T-cell (primary cell): ENCODE measurements around the gene GNAT1. TPM values are rescaled to one million over a fixed set of nuclear protein-coding genes. Genes with fewer than 3 reads are reported as not detected.

ENCODE experiments used
- ATAC-seq, 4 experiments: fragments of 200-7000 bp in 3 of 4; fragments of 150-1000 bp in 1 of 4; cut with Tn5 transposase; replicated peaks in 1 of 4; 1 replicate in 3 of 4; 2 replicates in 1 of 4; pipeline ENCODE4 v1.10.0; 2021; ENCODE audit warnings: moderate library complexity in 3 of 4, mild to moderate bottlenecking in 2 of 4, moderate number of reproducible peaks in 1 of 4
- CTCF ChIA-PET, 2 donors: fragments of 300-600 bp; sonication (Branson Sonifier 250); formaldehyde crosslinking; loops; one replicate each; lab custom pipeline; 2022; ENCODE audit warnings: antibody characterized with exemption in 2 of 2; lab: Charles Lee
- POLR2A ChIA-PET, 2 donors: fragments of 300-600 bp; sonication (Branson Sonifier 250); formaldehyde crosslinking; loops; one replicate each; lab custom pipeline; 2022; ENCODE audit warnings: antibody characterized with exemption in 2 of 2; lab: Charles Lee
- DNase-seq, 35 experiments: peaks; one replicate each; pipeline versions ENCODE4 v3.0.0 to v3.0.0-alpha.2; 2013 to 2023
- H3K27ac ChIP-seq: one replicate; pipeline ENCODE4 v1.5.1; 2013; ENCODE audit warnings: low read length
- H3K27me3 ChIP-seq, 2 experiments: replicated peaks in 1 of 2; 1 replicate in 1 of 2; 2 replicates in 1 of 2; pipeline versions ENCODE4 v1.6.1 to v1.7.0; 2013; ENCODE audit warnings: low read length in 1 of 2, mixed read lengths in 1 of 2; ENCODE audit not compliant: control insufficient read depth in 2 of 2, insufficient read depth in 2 of 2; ENCODE audit errors: extremely low read depth in 1 of 2
- H3K36me3 ChIP-seq, 2 donors: 1 replicate in 1 of 2; 2 replicates in 1 of 2; pipeline versions ENCODE4 v1.6.1 to v1.7.0; 2013; ENCODE audit warnings: low read length in 1 of 2; ENCODE audit not compliant: control insufficient read depth in 2 of 2, insufficient read depth in 1 of 2; ENCODE audit errors: extremely low read depth in 1 of 2
- H3K4me1 ChIP-seq, 2 experiments: 1 replicate in 1 of 2; 2 replicates in 1 of 2; pipeline versions ENCODE4 v1.6.1 to v1.7.0; 2013; ENCODE audit warnings: low read length in 2 of 2, mixed read lengths in 1 of 2; ENCODE audit not compliant: insufficient read depth in 2 of 2, control insufficient read depth in 1 of 2; ENCODE audit errors: extremely low read depth in 1 of 2
- H3K4me3 ChIP-seq, 2 donors: 1 replicate in 1 of 2; 2 replicates in 1 of 2; pipeline versions ENCODE4 v1.5.1 to v1.7.0; 2013; ENCODE audit warnings: mild to moderate bottlenecking in 2 of 2, low read length in 1 of 2, moderate library complexity in 1 of 2; ENCODE audit not compliant: control insufficient read depth in 1 of 2; ENCODE audit errors: extremely low read depth in 1 of 2
- H3K9me3 ChIP-seq: 2 replicates; pipeline ENCODE4 v1.7.0; 2013
- H3K27ac Mint-ChIP-seq, 2 donors: one replicate each; pipeline ENCODE4 v1.8.0; 2020 to 2021; ENCODE audit warnings: mild to moderate bottlenecking in 2 of 2, mixed read lengths in 2 of 2
- H3K27me3 Mint-ChIP-seq, 2 donors: one replicate each; pipeline ENCODE4 v1.8.0; 2021 to 2022; ENCODE audit warnings: mixed read lengths in 2 of 2
- H3K36me3 Mint-ChIP-seq: one replicate; pipeline ENCODE4 v1.8.0; 2021; ENCODE audit warnings: mixed read lengths
- H3K4me1 Mint-ChIP-seq, 3 donors: one replicate each; pipeline ENCODE4 v1.8.0; 2020 to 2022; ENCODE audit warnings: mixed read lengths in 3 of 3, mild to moderate bottlenecking in 1 of 3
- H3K4me3 Mint-ChIP-seq, 3 donors: one replicate each; pipeline ENCODE4 v1.8.0; 2020 to 2022; ENCODE audit warnings: mild to moderate bottlenecking in 3 of 3, mixed read lengths in 3 of 3, moderate library complexity in 3 of 3
- H3K9me3 Mint-ChIP-seq, 3 donors: one replicate each; pipeline ENCODE4 v1.8.0; 2020 to 2022; ENCODE audit warnings: mixed read lengths in 3 of 3
- WGBS: methylation state at CpG from one replicate; pipeline ENCODE4 v1.1.5; 2013; ENCODE audit warnings: missing lambda C conversion rate; ENCODE audit not compliant: insufficient coverage; 5-methylcytosine and 5-hydroxymethylcytosine counted together
- total RNA-seq, 35 experiments: library from RNA in 6 of 35; stranded (reverse) in 6 of 35; fragments of 120-200 nt in 1 of 35; gene quantifications; one replicate each; pipeline versions ENCODE4 v1.2.1 to v1.2.4 and lab custom pipeline; 2013 to 2026

GNAT1 gene
- total RNA-seq, 5 donors from 2014 or later (not counting 1 experiment from before 2014, with no cell fraction given) = 0.28 TPM; not detected in 4

DNA sequence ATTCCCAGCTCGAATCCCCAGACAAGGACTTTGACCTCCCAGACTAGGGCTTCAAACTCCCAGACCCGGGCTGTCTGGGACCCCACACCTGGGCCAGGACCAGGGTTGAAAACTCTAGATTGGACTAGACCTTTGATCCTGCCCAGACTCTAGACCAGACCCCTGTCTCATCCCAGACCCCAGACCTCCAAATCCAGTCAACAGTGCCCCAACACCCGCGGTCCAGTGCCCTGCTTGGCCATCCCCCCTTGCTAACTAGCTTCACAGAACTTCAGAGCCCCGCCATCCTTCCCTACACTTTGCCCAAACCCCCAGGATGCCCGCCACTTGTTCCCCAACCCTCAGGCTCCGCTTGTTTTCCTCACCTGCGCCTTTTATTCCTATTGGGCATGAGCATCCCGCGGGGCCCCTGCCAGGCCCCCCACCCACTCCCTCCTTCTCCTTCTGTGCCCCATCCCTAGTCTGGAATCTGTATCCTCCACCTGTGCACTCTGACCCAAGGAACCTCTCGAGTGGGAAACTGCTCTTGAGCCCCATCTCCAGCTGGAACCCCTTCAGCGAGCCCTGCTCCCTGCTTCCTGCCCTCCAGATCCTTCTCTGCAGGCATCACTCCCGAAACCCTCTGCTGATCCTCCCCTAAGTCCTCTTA lies 45.2 kb downstream of the GNAT1 start:
- H3K27ac Mint-ChIP-seq = peak overlapping the region; percentile 95 to 96
- Histone ChIP-seq H3K27ac (peak overlapping the region; percentile 82), H3K4me1 (peaks cover 30 to 57% of the 10 kb centered on the region in 2 experiments), H3K27me3 (no peaks in the 10 kb centered on the region), H3K9me3 (no peaks in the 10 kb centered on the region), H3K36me3 (peaks cover 7 to 26% of the 10 kb centered on the region in 2 donors), H3K4me3 (peak overlapping the region; percentile 98 to 99)
- ChIA-PET CTCF (interaction anchor here (0.8 to 1.4 kb wide), 2 partner anchors 10 to 23 kb away, joined by 4 read pairs; no protein-coding TSS in a partner anchor), POLR2A (interaction anchor here (0.6 to 1.5 kb wide), 2 partner anchors 10 to 296 kb away, joined by 7 to 8 read pairs; no protein-coding TSS in a partner anchor)
- peaks cover 10% of the 10 kb centered on the region for H3K36me3 Mint-ChIP-seq
- ATAC-seq (no peak), DNase-seq (no peak)
- peaks cover 41 to 60% (median 46%) of the 10 kb centered on the region in 3 donors for H3K4me1 Mint-ChIP-seq
- H3K9me3 Mint-ChIP-seq = no peaks in the 10 kb centered on the region
- WGBS = 0% methylated on average over 12 of the region's 13 CpGs
- H3K27me3 Mint-ChIP-seq = no peaks in the 10 kb centered on the region
- peak overlapping the region; percentile 95 to 98 (median 97) for H3K4me3 Mint-ChIP-seq

- CTCF ChIA-PET = interaction anchor here (0.8 to 2.0 kb wide), 2 partner anchors 9 to 10 kb away, joined by 4 to 15 read pairs; no protein-coding TSS in a partner anchor
- Mint-ChIP-seq H3K4me3 (peak overlapping the region; percentile 95 to 98 (median 97)), H3K27me3 (no peaks in the 10 kb centered on the region), H3K27ac (peak overlapping the region; percentile 95 to 96), H3K36me3 (peaks cover 10% of the 10 kb centered on the region), H3K9me3 (no peaks in the 10 kb centered on the region), H3K4me1 (peaks cover 47 to 66% (median 52%) of the 10 kb centered on the region in 3 donors)
- no peaks in the 10 kb centered on the region for H3K9me3 ChIP-seq
- WGBS = 0% methylated on average over 7 of the region's 7 CpGs
- DNase-seq (peak in 12 of 35 experiments; percentile 12 to 57 (median 34)), ATAC-seq (no peak)
- H3K27me3 ChIP-seq = no peaks in the 10 kb centered on the region
- H3K36me3 ChIP-seq = peaks cover 7 to 26% of the 10 kb centered on the region in 2 donors
- peak overlapping the region; percentile 98 to 99 for H3K4me3 ChIP-seq
- POLR2A ChIA-PET = interaction anchor here in 1 of 2 donors (0.6 kb wide), 1 partner anchor 297 kb away, joined by 7 read pairs; no protein-coding TSS in a partner anchor
- H3K4me1 ChIP-seq = peaks cover 36 to 63% of the 10 kb centered on the region in 2 experiments
- peak overlapping the region; percentile 82 for H3K27ac ChIP-seq
Measured at GRCh38 chr3:50237133-50237651, 45.8 kb downstream of the GNAT1 start.

GRCh38 chr3:50237754-50238548 lies 46.5 kb downstream of the GNAT1 start:
- Histone ChIP-seq H3K27me3 (no peaks in the 10 kb centered on the region), H3K4me1 (peaks cover 44 to 70% of the 10 kb centered on the region in 2 experiments), H3K27ac (peak overlapping the region; percentile 82), H3K9me3 (no peaks in the 10 kb centered on the region), H3K4me3 (peak overlapping the region; percentile 98 to 99), H3K36me3 (peaks cover 7 to 27% of the 10 kb centered on the region in 2 donors)
- H3K27me3 Mint-ChIP-seq = no peaks in the 10 kb centered on the region
- no peaks in the 10 kb centered on the region for H3K9me3 Mint-ChIP-seq
- DNase-seq (peak; percentile 74 to 92 (median 86)), ATAC-seq (peak; percentile 52 to 59 (median 58))
- peak overlapping the region; percentile 95 to 96 for H3K27ac Mint-ChIP-seq
- H3K4me3 Mint-ChIP-seq = peak overlapping the region; percentile 95 to 98 (median 97)
- ChIA-PET POLR2A (interaction anchor here in 1 of 2 donors (1.0 kb wide), 1 partner anchor 9 kb away, joined by 3 read pairs; no protein-coding TSS in a partner anchor), CTCF (interaction anchor here in 1 of 2 donors (2.0 kb wide), 1 partner anchor 9 kb away, joined by 15 read pairs; no protein-coding TSS in a partner anchor)
- peaks cover 55 to 67% (median 59%) of the 10 kb centered on the region in 3 donors for H3K4me1 Mint-ChIP-seq
- WGBS = 0% methylated on average over 31 of the region's 31 CpGs
- peaks cover 10% of the 10 kb centered on the region for H3K36me3 Mint-ChIP-seq

GRCh38 chr3:50238549-50239026 lies 47.2 kb downstream of the GNAT1 start:
- peaks cover 58 to 72% (median 64%) of the 10 kb centered on the region in 3 donors for H3K4me1 Mint-ChIP-seq
- peaks cover 7 to 33% of the 10 kb centered on the region in 2 donors for H3K36me3 ChIP-seq
- H3K9me3 ChIP-seq = no peaks in the 10 kb centered on the region
- no peak for ATAC-seq
- peaks cover 48 to 77% of the 10 kb centered on the region in 2 experiments for H3K4me1 ChIP-seq
- POLR2A ChIA-PET = interaction anchor here in 1 of 2 donors (1.0 kb wide), 1 partner anchor 8 kb away, joined by 3 read pairs; no protein-coding TSS in a partner anchor
- H3K36me3 Mint-ChIP-seq = peaks cover 10% of the 10 kb centered on the region
- peak in 2 of 35 experiments; percentile 16 to 19 for DNase-seq
- CTCF ChIA-PET = interaction anchor here in 1 of 2 donors (2.0 kb wide), 1 partner anchor 8 kb away, joined by 15 read pairs; no protein-coding TSS in a partner anchor
- no peaks in the 10 kb centered on the region for H3K27me3 Mint-ChIP-seq
- no peaks in the 10 kb centered on the region for H3K9me3 Mint-ChIP-seq
- WGBS = 40% methylated on average over 4 of the region's 7 CpGs
- no peaks in the 10 kb centered on the region for H3K27me3 ChIP-seq
- H3K4me3 Mint-ChIP-seq = peak overlapping the region; percentile 95 to 98 (median 97)
- peak overlapping the region; percentile 98 to 99 for H3K4me3 ChIP-seq
- peak overlapping the region; percentile 82 for H3K27ac ChIP-seq
- peak overlapping the region; percentile 95 to 96 for H3K27ac Mint-ChIP-seq

- 75% methylated on average over 4 of the region's 4 CpGs for WGBS
- H3K4me1 ChIP-seq = peaks cover 50 to 85% of the 10 kb centered on the region in 2 experiments
- H3K27me3 Mint-ChIP-seq = no peaks in the 10 kb centered on the region
- H3K9me3 ChIP-seq = no peaks in the 10 kb centered on the region
- H3K9me3 Mint-ChIP-seq = no peaks in the 10 kb centered on the region
- ChIA-PET POLR2A (no interaction called here), CTCF (interaction anchor here in 1 of 2 donors (0.6 to 0.7 kb wide), 2 partner anchors 10 to 49 kb away, joined by 3 to 7 read pairs; no protein-coding TSS in a partner anchor)
- H3K27me3 ChIP-seq = no peaks in the 10 kb centered on the region
- peaks cover 65 to 82% (median 71%) of the 10 kb centered on the region in 3 donors for H3K4me1 Mint-ChIP-seq
- H3K27ac ChIP-seq = peak overlapping the region; percentile 82
- ATAC-seq (no peak), DNase-seq (no peak)
- peak overlapping the region; percentile 95 to 98 (median 97) for H3K4me3 Mint-ChIP-seq
- H3K27ac Mint-ChIP-seq = peak overlapping the region; percentile 95 to 96
- peaks cover 7 to 39% of the 10 kb centered on the region in 2 donors for H3K36me3 ChIP-seq
- H3K4me3 ChIP-seq = no peak overlapping the region
- peaks cover 10% of the 10 kb centered on the region for H3K36me3 Mint-ChIP-seq
Measured at GRCh38 chr3:50239649-50240048, 48.2 kb downstream of the GNAT1 start.
